Stimulated activated CD8-positive, alpha-beta memory T cell treated with anti-CD3 and anti-CD28 coated beads, Interleukin-12 subunit alpha, Interleukin-12 subunit beta, amount 100 ng/mL, for 24 hours (primary cell): Measurements from ENCODE around the gene CASP9.
"Not testable (repeated sequence)": the region's sequence is repeated elsewhere in the genome, so short reads cannot be mapped to it uniquely, and the experiment has no call there.

ENCODE experiments used
- DNase-seq: peaks from one replicate; pipeline ENCODE4 v3.0.0-alpha.2; 2020; ENCODE audit errors: extremely low read depth

Gene CASP9

GRCh38 chr1:15525050-15526020, 1.3 kb upstream of the CASP9 start:
- DNase-seq, result peak; percentile 100

- peak; percentile 99 for DNase-seq
Observed at GRCh38 chr1:15524283-15525049, 451 bp upstream of the CASP9 start.

GRCh38 chr1:15523104-15524020, 653 bp downstream of the CASP9 start:
- no peak for DNase-seq

GRCh38 chr1:15522551-15522950, 1.5 kb downstream of the CASP9 start:
- DNase-seq, result no peak

GRCh38 chr1:15521206-15521906, 2.7 kb downstream of the CASP9 start:
- not testable (repeated sequence) for DNase-seq

DNA sequence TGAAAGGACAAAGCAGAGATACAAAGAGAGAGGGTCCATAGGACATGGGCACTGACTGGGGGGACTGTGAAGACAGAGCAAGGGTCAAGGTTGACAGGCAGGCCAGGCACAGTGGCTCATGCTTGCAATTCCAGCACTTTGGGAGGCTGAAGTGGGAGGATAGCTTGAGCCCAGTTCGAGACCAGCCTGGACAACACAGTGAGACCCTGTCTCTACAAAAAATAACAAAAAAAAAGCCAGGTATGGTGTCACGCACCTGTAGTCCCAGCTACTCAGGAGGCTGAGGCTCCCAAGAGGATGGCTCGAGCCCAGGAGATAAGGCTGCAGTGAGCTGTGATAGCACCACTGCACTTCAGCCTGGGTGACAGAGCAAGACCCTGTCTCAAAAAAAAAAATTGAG, 4.4 kb downstream of the CASP9 start:
- DNase-seq, result no peak

DNA sequence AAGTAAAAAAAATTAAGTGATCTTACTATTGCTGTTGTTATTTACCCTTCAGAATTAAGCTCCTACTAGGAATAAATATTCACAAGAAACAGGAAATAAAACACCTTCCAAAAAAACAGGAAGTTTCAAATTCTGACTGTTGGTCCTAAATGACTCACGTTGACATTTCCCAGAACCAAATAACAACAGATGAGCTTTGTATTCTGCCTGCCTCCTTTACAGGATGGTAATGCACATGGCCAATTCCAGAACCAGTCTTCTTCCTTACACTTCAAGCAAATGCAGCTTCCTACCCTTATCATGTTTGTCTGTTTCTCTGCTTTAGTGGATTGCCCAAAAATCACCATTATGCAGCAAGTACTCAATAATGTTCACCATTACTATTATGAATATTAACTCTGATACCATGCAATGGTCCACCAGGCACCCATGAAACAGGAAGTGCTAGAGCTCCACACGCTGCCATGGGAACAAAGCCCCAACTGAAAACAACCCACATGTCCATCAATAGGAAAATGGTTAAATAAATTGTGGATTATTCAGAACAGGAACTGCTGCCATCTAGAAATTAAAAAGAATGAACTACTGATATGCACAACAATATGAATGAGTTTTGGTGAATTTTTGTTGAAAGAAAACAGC, 8.9 kb downstream of the CASP9 start:
- DNase-seq, result no peak

DNA sequence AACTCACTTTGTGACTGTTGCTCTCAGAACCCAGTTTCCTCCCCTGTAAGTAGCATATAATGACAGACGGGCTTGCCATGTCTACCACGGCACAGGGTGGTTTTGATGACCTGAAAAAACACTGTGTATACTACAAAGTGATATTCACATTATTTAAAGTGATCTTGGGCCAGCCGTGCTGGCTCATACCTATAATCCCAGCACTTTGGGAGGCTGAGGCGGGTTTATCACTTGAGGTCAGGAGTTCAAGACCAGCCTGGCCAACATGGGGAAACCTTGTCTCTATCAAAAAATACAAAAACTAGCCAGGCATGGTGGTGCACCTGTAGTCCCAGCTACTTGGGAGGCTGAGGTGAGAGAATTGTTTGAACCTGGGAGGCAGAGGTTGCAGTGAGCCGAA, 9.5 kb downstream of the CASP9 start:
- not testable (repeated sequence) for DNase-seq

GRCh38 chr1:15513919-15514318, 10.1 kb downstream of the CASP9 start:
- no peak for DNase-seq

GRCh38 chr1:15513192-15513591, 10.8 kb downstream of the CASP9 start:
- no peak for DNase-seq

GRCh38 chr1:15510611-15511405, 13.2 kb downstream of the CASP9 start:
- DNase-seq, result no peak

GRCh38 chr1:15509586-15509985, 14.4 kb downstream of the CASP9 start:
- no peak for DNase-seq

DNA sequence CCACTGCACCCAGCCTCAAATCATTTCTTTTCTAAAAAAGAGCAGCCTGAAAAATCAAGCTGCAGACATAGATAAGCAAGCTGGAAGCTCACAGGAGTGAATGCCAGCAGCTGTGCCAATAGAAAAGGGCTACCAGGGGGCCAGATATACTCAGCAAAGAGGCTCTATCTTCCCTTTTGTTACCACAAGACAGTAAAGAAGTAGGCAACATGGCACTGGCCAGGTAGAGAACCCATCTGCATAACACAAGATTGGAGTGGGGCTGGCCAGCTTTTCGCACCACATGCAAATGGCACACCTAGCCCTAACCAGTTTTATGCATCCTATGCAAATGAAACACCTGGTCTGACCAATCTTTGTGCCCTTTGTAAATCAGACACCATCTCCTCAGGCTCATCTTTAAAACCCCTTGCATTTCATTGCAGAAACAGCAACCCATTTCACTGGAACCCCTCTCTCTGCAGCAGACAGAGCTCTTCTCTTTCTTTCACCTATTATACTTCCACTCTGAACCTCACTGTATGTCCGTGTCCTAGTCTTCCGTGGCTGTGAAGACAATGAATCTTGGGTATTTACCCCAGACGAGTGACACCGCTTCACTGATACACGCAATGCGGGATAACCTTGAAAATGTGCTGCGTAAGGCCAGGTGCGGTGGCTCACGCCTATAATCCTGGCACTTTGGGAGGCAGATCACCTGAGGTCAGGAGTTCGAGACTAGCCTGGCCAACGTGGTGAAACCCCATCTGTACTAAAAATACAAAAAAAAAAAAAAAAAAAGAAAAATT, 15.1 kb downstream of the CASP9 start:
- no peak for DNase-seq

GRCh38 chr1:15507278-15507677, 16.7 kb downstream of the CASP9 start:
- no peak for DNase-seq

DNA sequence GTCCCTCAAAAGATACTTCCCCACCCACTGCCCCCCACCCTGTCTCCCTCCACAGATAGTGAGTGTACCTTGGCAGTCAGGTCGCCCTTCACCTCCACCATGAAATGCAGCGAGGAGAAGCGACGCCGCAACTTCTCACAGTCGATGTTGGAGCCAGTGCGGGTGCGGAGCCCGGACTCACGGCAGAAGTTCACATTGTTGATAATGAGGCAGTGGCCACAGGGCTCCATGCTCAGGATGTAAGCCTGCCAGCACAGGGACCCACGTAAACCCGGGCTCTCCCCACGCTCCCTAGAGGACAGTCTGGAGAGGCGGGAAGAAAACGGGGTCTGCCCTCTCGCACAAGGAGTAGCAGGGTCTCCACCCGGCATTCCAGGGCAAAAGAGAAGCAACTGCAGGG, 17.2 kb downstream of the CASP9 start:
- no peak for DNase-seq

DNA sequence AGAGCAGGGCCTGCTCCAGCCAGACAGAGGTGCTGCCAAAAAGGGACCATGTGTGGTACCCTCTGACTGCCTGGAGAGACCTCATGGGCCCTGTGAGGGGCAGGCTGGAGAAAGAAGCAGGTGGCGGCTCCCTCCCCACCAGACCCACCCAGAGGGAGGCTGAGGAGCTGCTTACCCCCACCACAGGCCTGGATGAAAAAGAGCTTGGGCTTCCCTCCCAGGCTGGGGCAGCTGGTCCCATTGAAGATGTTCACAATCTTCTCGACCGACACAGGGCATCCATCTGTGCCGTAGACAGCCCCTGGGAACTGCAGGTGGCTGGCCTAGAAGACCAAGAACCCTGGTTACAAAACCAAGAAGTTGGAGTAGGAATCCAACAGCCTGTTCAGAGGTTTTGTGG, 19.6 kb downstream of the CASP9 start:
- no peak for DNase-seq

DNA sequence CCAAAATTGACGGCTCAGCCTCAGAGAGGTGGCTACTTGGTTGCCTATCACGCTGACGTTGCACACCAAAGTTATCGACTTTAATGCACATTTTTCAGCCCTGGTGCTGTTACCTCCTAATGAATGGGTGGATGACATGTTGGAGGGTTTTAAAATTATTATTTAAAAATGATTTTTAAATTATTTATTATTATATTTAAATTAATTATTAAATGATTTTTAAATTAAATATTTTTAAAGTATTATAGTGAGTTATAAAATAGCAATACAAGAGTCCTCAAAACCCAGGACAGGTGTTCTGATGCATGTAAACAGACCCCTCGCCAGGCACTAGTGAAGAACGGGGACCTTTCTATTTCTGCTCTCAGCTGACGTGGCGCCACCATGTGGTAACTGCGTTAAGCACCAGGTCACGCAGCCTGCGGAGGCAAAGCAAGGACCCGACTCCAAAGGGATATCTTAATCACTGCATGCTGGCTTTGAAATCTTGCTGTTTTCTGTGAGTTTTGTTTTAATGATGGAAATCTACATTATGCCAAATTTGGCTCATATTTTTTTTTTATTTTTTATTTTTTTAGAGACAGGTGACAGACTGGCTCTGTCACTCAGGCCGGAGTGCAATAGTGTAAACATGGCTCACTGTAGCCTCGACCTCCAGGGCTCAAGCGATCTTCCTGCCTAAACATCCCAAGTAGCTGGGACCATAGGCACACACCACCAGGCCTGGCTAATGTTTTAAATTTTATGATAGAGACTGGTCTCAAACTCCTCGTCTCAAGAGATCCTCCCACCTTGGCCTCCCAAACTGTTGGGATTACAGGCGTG, 22.6 kb downstream of the CASP9 start:
- no peak for DNase-seq
